SU-DHL-6 (cell line): ENCODE results near the gene EEFSEC.

Experiments
- H2AFZ ChIP-seq: fragments of 200-600 bp; sonication (generic); 2 replicates; pipeline ENCODE4 v1.6.1; 2014; ENCODE audit warnings: low read depth, mild to moderate bottlenecking, moderate library complexity, mixed read lengths, antibody characterized with exemption, low read length; ENCODE audit not compliant: severe bottlenecking
- H3F3A ChIP-seq: fragments of 200-600 bp; shearing (Covaris generic); 2 replicates; pipeline ENCODE4 v1.6.0; 2016; ENCODE audit warnings: antibody characterized with exemption, mild to moderate bottlenecking; ENCODE audit not compliant: insufficient read depth
- H3K27ac ChIP-seq: fragments of 200-600 bp; sonication (generic); 2 replicates; pipeline ENCODE4 v1.5.1; 2016; ENCODE audit warnings: low read depth, mild to moderate bottlenecking, low read length, moderate library complexity, mixed read lengths
- H3K27me3 ChIP-seq: fragments of 200-600 bp; sonication (generic), shearing (Covaris generic); 2 replicates; pipeline ENCODE4 v1.6.0; 2014; ENCODE audit warnings: mild to moderate bottlenecking, low read length
- H3K36me3 ChIP-seq: fragments of 200-600 bp; sonication (generic); 2 replicates; pipeline ENCODE4 v1.6.1; 2014; ENCODE audit warnings: mild to moderate bottlenecking, low read length, mixed read lengths
- H3K4me2 ChIP-seq: fragments of 300-600, 200-600 bp; shearing (Covaris generic), sonication (generic); 2 replicates; pipeline ENCODE4 v1.6.0; 2014; ENCODE audit warnings: low read length, low read depth, mild to moderate bottlenecking; ENCODE audit not compliant: poor library complexity, severe bottlenecking
- H3K4me3 ChIP-seq: fragments of 200-600 bp; sonication (generic); 2 replicates; pipeline ENCODE4 v1.5.1; 2014; ENCODE audit warnings: antibody characterized with exemption, low read length, mild to moderate bottlenecking, mixed read lengths; ENCODE audit not compliant: insufficient read depth, poor library complexity, severe bottlenecking
- H3K79me2 ChIP-seq: fragments of 200-600 bp; sonication (generic); 2 replicates; pipeline ENCODE4 v1.6.1; 2014; ENCODE audit warnings: mild to moderate bottlenecking, low read length, moderate library complexity; ENCODE audit not compliant: insufficient read depth
- H3K9ac ChIP-seq: fragments of 200-600 bp; sonication (generic); 2 replicates; pipeline ENCODE4 v1.7.0; 2014; ENCODE audit warnings: mild to moderate bottlenecking, low read length
- H3K9me2 ChIP-seq: fragments of 200-600 bp; sonication (generic); replicated peaks from 2 replicates; pipeline ENCODE4 v1.6.1; 2014; ENCODE audit warnings: low read length; ENCODE audit not compliant: insufficient read depth
- H3K9me3 ChIP-seq: fragments of 200-600 bp; sonication (generic); 2 replicates; pipeline ENCODE4 v1.6.1; 2014; ENCODE audit warnings: low read length, mixed read lengths; ENCODE audit not compliant: insufficient read depth
- H4K20me1 ChIP-seq: fragments of 200-600 bp; sonication (generic); 2 replicates; pipeline ENCODE4 v1.6.1; 2014; ENCODE audit warnings: low read depth, mild to moderate bottlenecking, antibody characterized with exemption, low read length, moderate library complexity, mixed read lengths
- EZH2phosphoT487 ChIP-seq: fragments of 200-600 bp; sonication (generic), shearing (Covaris generic); conservative IDR thresholded peaks from 2 replicates; pipeline ENCODE4 v1.6.1; 2018; ENCODE audit warnings: mild to moderate bottlenecking, antibody characterized with exemption, low read length, moderate library complexity, mixed read lengths
- TF ChIP-seq, protein P1 (sequence below): fragments of 200-600 bp; sonication (generic); IDR thresholded peaks from one replicate; pipeline ENCODE4 v1.5.1; 2017; ENCODE audit warnings: antibody characterized with exemption, mild to moderate bottlenecking, low read length, moderate library complexity; ENCODE audit not compliant: insufficient read depth, poor library complexity, severe bottlenecking

EEFSEC gene

DNA sequence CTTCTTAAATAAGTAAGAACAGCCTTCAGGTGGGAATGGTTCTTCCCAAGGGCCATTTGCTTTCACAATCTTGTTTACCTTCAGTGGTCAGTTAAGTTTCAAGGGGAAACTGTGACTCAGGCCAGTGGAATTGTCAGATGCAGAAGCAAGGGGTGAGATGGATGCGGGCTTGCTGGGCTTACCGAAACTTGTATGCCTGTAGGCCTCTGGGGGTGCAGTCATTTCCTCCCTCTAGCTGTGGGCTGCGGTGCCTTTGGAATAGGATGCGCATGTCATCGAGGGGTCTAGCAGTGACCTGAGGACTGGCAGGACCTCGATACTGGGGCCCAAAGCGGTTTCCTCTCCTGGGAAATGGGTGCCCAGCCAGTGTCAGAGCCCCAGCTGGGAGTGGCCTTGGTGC lies 121.6 kb downstream of the EEFSEC start:
- TF ChIP-seq, protein P1, sequence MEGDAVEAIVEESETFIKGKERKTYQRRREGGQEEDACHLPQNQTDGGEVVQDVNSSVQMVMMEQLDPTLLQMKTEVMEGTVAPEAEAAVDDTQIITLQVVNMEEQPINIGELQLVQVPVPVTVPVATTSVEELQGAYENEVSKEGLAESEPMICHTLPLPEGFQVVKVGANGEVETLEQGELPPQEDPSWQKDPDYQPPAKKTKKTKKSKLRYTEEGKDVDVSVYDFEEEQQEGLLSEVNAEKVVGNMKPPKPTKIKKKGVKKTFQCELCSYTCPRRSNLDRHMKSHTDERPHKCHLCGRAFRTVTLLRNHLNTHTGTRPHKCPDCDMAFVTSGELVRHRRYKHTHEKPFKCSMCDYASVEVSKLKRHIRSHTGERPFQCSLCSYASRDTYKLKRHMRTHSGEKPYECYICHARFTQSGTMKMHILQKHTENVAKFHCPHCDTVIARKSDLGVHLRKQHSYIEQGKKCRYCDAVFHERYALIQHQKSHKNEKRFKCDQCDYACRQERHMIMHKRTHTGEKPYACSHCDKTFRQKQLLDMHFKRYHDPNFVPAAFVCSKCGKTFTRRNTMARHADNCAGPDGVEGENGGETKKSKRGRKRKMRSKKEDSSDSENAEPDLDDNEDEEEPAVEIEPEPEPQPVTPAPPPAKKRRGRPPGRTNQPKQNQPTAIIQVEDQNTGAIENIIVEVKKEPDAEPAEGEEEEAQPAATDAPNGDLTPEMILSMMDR, result no peak
- no peak for TF ChIP-seq EZH2phosphoT487
- Histone ChIP-seq H3K27me3 (no peaks in the 10 kb centered on the region), H3K4me3 (no peak overlapping the region), H3K36me3 (no peaks in the 10 kb centered on the region), H4K20me1 (no peaks in the 10 kb centered on the region), H3K27ac (no peak overlapping the region), H3K4me2 (no peak overlapping the region), H2AFZ (no peak overlapping the region), H3K9me3 (no peaks in the 10 kb centered on the region), H3K9ac (no peak overlapping the region), H3K9me2 (no peaks in the 10 kb centered on the region), H3F3A (no peaks in the 10 kb centered on the region), H3K79me2 (no peaks in the 10 kb centered on the region)

DNA sequence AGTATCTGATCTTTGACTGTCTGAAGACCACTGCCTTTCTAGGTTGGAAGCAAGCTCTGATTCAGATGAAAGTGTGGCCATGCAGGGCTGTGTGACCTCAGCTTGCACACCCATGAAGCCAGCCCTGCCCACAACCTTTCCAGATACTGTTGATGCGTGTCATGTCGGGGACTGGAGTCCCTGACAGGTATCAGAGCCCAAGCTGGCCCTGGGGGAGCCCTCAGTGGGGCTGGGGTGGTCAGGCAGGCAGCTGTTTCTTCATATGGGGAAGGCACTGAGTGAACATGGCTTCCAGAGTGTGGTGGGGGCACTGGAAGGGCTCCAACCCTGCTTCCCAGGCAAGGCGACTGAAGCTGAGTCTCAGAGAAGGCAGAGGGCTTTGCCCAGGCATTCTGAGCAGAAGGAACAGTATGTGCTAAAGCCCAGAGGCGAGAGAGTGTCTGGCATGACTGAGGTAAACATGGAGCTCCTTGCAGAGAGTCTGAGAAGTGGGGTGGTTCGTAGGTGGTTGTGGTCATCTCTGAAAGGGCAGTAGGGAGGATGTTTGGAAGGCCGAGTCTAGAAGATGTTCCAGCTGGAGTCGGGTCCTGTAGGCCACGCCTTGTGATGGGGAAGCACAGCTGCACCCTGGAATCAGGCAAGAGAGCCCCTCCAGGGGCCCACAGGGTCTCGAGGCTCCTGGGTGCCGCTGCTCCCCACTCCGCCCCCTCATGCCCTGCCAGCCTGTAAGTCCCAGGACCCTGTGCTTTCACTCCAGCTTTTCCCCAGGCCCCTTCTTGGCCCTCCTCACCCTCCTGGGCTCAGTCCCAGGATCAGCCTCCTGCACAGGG lies 122.2 kb downstream of the EEFSEC start:
- no peak overlapping the region for H2AFZ ChIP-seq
- no peaks in the 10 kb centered on the region for H3K27me3 ChIP-seq
- H3K4me3 ChIP-seq, result no peak overlapping the region
- H3K36me3 ChIP-seq, result no peaks in the 10 kb centered on the region
- H4K20me1 ChIP-seq, result no peaks in the 10 kb centered on the region
- no peaks in the 10 kb centered on the region for H3K79me2 ChIP-seq
- no peak overlapping the region for H3K4me2 ChIP-seq
- no peak overlapping the region for H3K9ac ChIP-seq
- TF ChIP-seq EZH2phosphoT487, result no peak
- TF ChIP-seq, protein P1, result no peak
- no peaks in the 10 kb centered on the region for H3K9me2 ChIP-seq
- no peaks in the 10 kb centered on the region for H3F3A ChIP-seq
- H3K27ac ChIP-seq, result no peak overlapping the region
- H3K9me3 ChIP-seq, result no peaks in the 10 kb centered on the region

DNA sequence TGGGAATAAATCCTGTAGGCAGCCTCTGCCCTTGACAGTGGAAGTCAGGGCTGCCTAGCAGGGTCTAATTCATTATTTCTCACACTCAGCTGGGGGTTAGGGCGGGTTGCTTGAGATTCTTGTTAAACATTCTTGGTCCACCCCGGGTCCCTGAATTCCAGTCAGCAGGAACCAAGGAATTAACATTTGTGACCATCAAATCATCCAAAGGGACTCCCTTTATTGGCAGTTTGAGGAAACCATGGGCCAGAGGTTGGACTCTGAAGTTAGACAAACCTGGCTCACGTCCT lies 122.8 kb downstream of the EEFSEC start:
- Histone ChIP-seq H3K4me3 (no peak overlapping the region), H3K9me2 (no peaks in the 10 kb centered on the region), H3K27me3 (no peaks in the 10 kb centered on the region), H2AFZ (no peak overlapping the region), H3K79me2 (no peaks in the 10 kb centered on the region), H4K20me1 (no peaks in the 10 kb centered on the region), H3F3A (no peaks in the 10 kb centered on the region), H3K27ac (no peak overlapping the region), H3K4me2 (no peak overlapping the region), H3K9ac (no peak overlapping the region), H3K36me3 (no peaks in the 10 kb centered on the region), H3K9me3 (no peaks in the 10 kb centered on the region)
- TF ChIP-seq EZH2phosphoT487, result no peak
- TF ChIP-seq, protein P1, result no peak
